GM23248 (cell line): ENCODE data around the gene ATG2A. TPM values are rescaled to one million over a fixed set of nuclear protein-coding genes. Genes with fewer than 3 reads are reported as not detected.

Experiments
- DNase-seq: peaks from one replicate; pipeline ENCODE4 v3.0.0-alpha.2; 2015
- H2AFZ ChIP-seq: fragments of 200-600 bp; sonication (generic); 2 replicates; pipeline ENCODE4 v1.6.1; 2016; ENCODE audit warnings: antibody characterized with exemption
- H3F3A ChIP-seq: fragments of 200-600 bp; sonication (generic); 2 replicates; pipeline ENCODE4 v1.6.1; 2016; ENCODE audit warnings: mild to moderate bottlenecking, antibody characterized with exemption, mixed run types; ENCODE audit not compliant: insufficient read depth
- H3K27ac ChIP-seq: fragments of 200-600 bp; sonication (generic); 2 replicates; pipeline ENCODE4 v1.5.1; 2016; ENCODE audit warnings: mild to moderate bottlenecking
- H3K27me3 ChIP-seq: fragments of 200-600 bp; sonication (generic); replicated peaks from 2 replicates; pipeline ENCODE4 v1.6.1; 2016; ENCODE audit warnings: mild to moderate bottlenecking; ENCODE audit not compliant: insufficient read depth
- H3K36me3 ChIP-seq: fragments of 200-600 bp; sonication (generic); 2 replicates; pipeline ENCODE4 v1.6.1; 2016; ENCODE audit warnings: low read depth, mild to moderate bottlenecking
- H3K4me1 ChIP-seq: fragments of 200-600 bp; sonication (generic); 2 replicates; pipeline ENCODE4 v1.6.1; 2016; ENCODE audit warnings: mild to moderate bottlenecking; ENCODE audit not compliant: insufficient read depth
- H3K4me2 ChIP-seq: fragments of 200-600 bp; sonication (generic); one replicate; pipeline ENCODE4 v1.6.1; 2016; ENCODE audit warnings: mild to moderate bottlenecking; ENCODE audit not compliant: unreplicated experiment
- H3K4me3 ChIP-seq: fragments of 200-600 bp; sonication (generic); 2 replicates; pipeline ENCODE4 v1.5.1; 2016; ENCODE audit warnings: mild to moderate bottlenecking
- H3K79me2 ChIP-seq: fragments of 200-600 bp; sonication (generic); 2 replicates; pipeline ENCODE4 v1.6.1; 2016; ENCODE audit warnings: mild to moderate bottlenecking; ENCODE audit not compliant: insufficient read depth
- H3K9ac ChIP-seq: fragments of 200-600 bp; sonication (generic); 2 replicates; pipeline ENCODE4 v1.6.1; 2016; ENCODE audit warnings: mild to moderate bottlenecking
- H3K9me2 ChIP-seq: fragments of 200-600 bp; sonication (generic); 2 replicates; pipeline ENCODE4 v1.6.1; 2016; ENCODE audit warnings: mixed run types, mild to moderate bottlenecking, moderate library complexity; ENCODE audit not compliant: insufficient read depth
- H3K9me3 ChIP-seq: fragments of 200-600 bp; sonication (generic); one replicate; pipeline ENCODE4 v1.6.1; 2017; ENCODE audit warnings: low read depth
- H4K20me1 ChIP-seq: fragments of 200-600 bp; sonication (generic); 2 replicates; pipeline ENCODE4 v1.6.0; 2016; ENCODE audit not compliant: insufficient read depth
- EZH2 ChIP-seq: fragments of 200-600 bp; sonication (generic); IDR thresholded peaks from 2 replicates; pipeline ENCODE4 v1.6.1; 2018; ENCODE audit warnings: antibody characterized with exemption, mild to moderate bottlenecking; ENCODE audit not compliant: insufficient read depth, poor library complexity, severe bottlenecking
- EZH2phosphoT487 ChIP-seq: fragments of 200-600 bp; sonication (generic); IDR thresholded peaks from 2 replicates; pipeline ENCODE4 v1.6.1; 2018; ENCODE audit warnings: antibody characterized with exemption, moderate library complexity, mild to moderate bottlenecking, low read depth; ENCODE audit not compliant: insufficient read depth
- WGBS, 2 experiments: methylation state at CpG; one replicate each; pipeline ENCODE4 v1.1.6; 2015 to 2017; ENCODE audit warnings: low lambda C conversion rate in 2 of 2, low coverage in 1 of 2; ENCODE audit errors: missing lambda C conversion rate in 2 of 2; 5-methylcytosine and 5-hydroxymethylcytosine counted together
- in situ Hi-C: fragments of 300-500 bp; cut with MboI; formaldehyde crosslinking; loops from 2 replicates; pipeline ENCODE4 v1.15.0; 2020
- polyA plus RNA-seq: library from polyadenylated mRNA; unstranded; fragments of >200 nt; fragmentation: Nextera tagmentation; extraction: Ambion mirVana; gene quantifications from 2 replicates; pipeline ENCODE4 v1.2.1, GENCODE V29; 2016
- total RNA-seq: library from RNA; depleted of rRNA; stranded (reverse); fragments of >200 nt; shearing (Covaris generic); gene quantifications from 2 replicates; pipeline ENCODE4 v1.2.3, GENCODE V29; 2014

The ATG2A gene
- total and polyA plus RNA-seq, 2 experiments from 2014 or later = 6.3 to 18.9 TPM

- no peak for TF ChIP-seq EZH2phosphoT487
- TF ChIP-seq EZH2 = no peak
- H3K79me2 ChIP-seq = peaks cover 19% of the 10 kb centered on the region
- peak overlapping the region; percentile 68 for H3K9ac ChIP-seq
- peaks cover 10% of the 10 kb centered on the region; the same call in 1 of the 2 replicates for H3K4me1 ChIP-seq
- H3K9me2 ChIP-seq = no peaks in the 10 kb centered on the region
- H3K4me2 ChIP-seq = peak overlapping the region; percentile 81
- H3K4me3 ChIP-seq = peak overlapping the region; percentile 90
- H4K20me1 ChIP-seq = no peaks in the 10 kb centered on the region
- H3K9me3 ChIP-seq = no peaks in the 10 kb centered on the region
- 2 to 4% methylated on average over 6 of the region's 6 CpGs for WGBS, 2 experiments
- no peaks in the 10 kb centered on the region for H3K27me3 ChIP-seq
- H3F3A ChIP-seq = peaks cover 13% of the 10 kb centered on the region
- peak overlapping the region; percentile 84 for H2AFZ ChIP-seq
- peak; percentile 16 for DNase-seq
- H3K36me3 ChIP-seq = no peaks in the 10 kb centered on the region
- H3K27ac ChIP-seq = peak overlapping the region; percentile 58
- in situ Hi-C loops = no loop called here
Observed at GRCh38 chr11:64917663-64917995, 620 bp upstream of the ATG2A start.

DNA sequence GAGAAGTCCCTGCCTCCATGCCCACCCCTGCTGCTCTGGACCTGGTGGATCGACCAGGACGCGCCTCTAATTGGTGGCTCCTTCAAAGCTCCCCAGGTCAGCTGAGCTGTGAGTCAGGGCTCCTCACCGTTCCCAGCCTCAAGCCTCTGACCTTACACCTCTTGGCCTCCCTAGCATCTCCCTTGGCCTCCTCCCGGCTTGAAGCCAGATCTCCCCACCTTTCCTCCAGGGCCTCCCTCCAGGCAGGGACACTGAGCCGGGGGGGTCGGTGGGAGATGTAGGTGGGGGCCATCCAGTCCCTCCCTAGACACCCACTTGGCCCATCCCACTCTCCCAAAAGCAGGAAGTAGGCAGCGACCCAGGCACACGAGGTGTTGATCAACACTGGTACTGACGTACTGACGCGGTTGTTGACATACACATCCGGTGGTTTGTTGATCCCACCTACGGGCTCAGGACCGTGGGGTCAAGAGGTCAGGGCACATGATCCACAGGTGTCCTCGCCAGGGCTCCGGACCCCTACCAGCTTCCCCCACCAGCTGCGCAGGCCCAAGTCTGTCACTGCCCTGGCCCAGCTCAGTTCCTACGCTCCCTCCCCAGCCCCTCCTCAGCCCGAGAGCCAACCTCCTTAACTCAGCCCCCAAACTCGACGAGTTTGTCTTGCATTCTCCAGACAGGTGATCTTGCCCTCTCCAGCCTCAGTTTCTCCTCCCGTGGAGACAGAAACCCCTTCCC, 802 bp downstream of the ATG2A start:
- TF ChIP-seq EZH2phosphoT487 (no peak), EZH2 (no peak)
- peak overlapping the region; percentile 66 for H2AFZ ChIP-seq
- no peaks in the 10 kb centered on the region for H3K9me3 ChIP-seq
- H3K4me1 ChIP-seq = peaks cover 10% of the 10 kb centered on the region; the same call in 1 of the 2 replicates
- peaks cover 13% of the 10 kb centered on the region for H3F3A ChIP-seq
- peaks cover 19% of the 10 kb centered on the region for H3K79me2 ChIP-seq
- H3K27ac ChIP-seq = peak overlapping the region; percentile 32
- no peaks in the 10 kb centered on the region for H3K36me3 ChIP-seq
- in situ Hi-C loops = no loop called here
- peak overlapping the region; percentile 90 for H3K4me3 ChIP-seq
- H4K20me1 ChIP-seq = no peaks in the 10 kb centered on the region
- H3K27me3 ChIP-seq = no peaks in the 10 kb centered on the region
- peak overlapping the region; percentile 87 for H3K9ac ChIP-seq
- H3K4me2 ChIP-seq = peak overlapping the region; percentile 92
- DNase-seq = peak; percentile 56
- no peaks in the 10 kb centered on the region for H3K9me2 ChIP-seq
- 5% methylated on average over 22 of the region's 23 CpGs for WGBS, 2 experiments

- in situ Hi-C loops = no loop called here
- Histone ChIP-seq H3K79me2 (peaks cover 19% of the 10 kb centered on the region), H3K36me3 (no peaks in the 10 kb centered on the region), H3K27ac (peak overlapping the region; percentile 9; the same call in 1 of the 2 replicates), H3K4me3 (peak overlapping the region; percentile 90), H3K27me3 (no peaks in the 10 kb centered on the region), H2AFZ (no peak overlapping the region), H3K4me1 (peaks cover 10% of the 10 kb centered on the region; the same call in 1 of the 2 replicates), H3K9me2 (no peaks in the 10 kb centered on the region), H3F3A (peaks cover 13% of the 10 kb centered on the region), H4K20me1 (no peaks in the 10 kb centered on the region), H3K4me2 (peak overlapping the region; percentile 92), H3K9ac (peak overlapping the region; percentile 87), H3K9me3 (no peaks in the 10 kb centered on the region)
- no peak for DNase-seq
- TF ChIP-seq EZH2phosphoT487 (no peak), EZH2 (no peak)
- 81 to 82% methylated on average over 7 of the region's 7 CpGs for WGBS, 2 experiments
Observed at GRCh38 chr11:64915376-64915887, 1.6 kb downstream of the ATG2A start.

DNA sequence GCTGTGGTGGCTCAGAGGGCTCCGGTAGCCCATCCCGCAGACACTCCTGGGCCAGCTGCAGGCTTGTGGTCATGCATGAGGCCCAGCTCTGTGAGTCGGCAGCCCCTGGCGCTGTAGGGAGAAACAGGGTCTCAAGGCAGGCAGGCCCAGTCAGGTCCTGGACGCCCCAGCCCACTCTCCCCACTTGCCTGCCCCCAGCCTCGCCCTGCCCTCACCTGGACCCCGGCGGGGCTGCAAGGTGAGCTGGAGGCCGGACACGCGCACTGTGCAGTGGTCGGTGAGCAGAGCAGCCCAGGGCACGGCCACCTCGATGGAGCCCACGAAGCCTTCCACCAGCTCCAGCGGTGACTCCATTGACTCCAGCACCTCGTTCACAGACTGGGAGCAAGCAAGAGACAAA, 2.9 kb downstream of the ATG2A start:
- Histone ChIP-seq H3K9me3 (no peaks in the 10 kb centered on the region), H4K20me1 (no peaks in the 10 kb centered on the region), H3K9ac (no peak overlapping the region), H3K79me2 (peaks cover 19% of the 10 kb centered on the region), H3F3A (peaks cover 13% of the 10 kb centered on the region), H3K9me2 (no peaks in the 10 kb centered on the region), H3K36me3 (no peaks in the 10 kb centered on the region), H3K4me2 (no peak overlapping the region), H3K27me3 (no peaks in the 10 kb centered on the region), H3K4me3 (no peak overlapping the region), H3K27ac (no peak overlapping the region), H3K4me1 (peaks cover 10% of the 10 kb centered on the region; the same call in 1 of the 2 replicates), H2AFZ (no peak overlapping the region)
- TF ChIP-seq EZH2phosphoT487 = no peak
- no peak for TF ChIP-seq EZH2
- in situ Hi-C loops = no loop called here
- WGBS, 2 experiments = 91 to 95% methylated on average over 13 to 16 of the region's 17 CpGs
- no peak for DNase-seq
